Breast epithelium (tissue), 4 donors: Measurements from ENCODE around the gene BBS9. TPM values are rescaled to one million over a fixed set of nuclear protein-coding genes. Genes with fewer than 3 reads are reported as not detected.

Experiments used
- DNase-seq, 2 donors: peaks; one replicate each; pipeline ENCODE4 v3.0.0-alpha.2; 2019; ENCODE audit warnings: low spot score in 2 of 2
- H3K27ac ChIP-seq, 2 donors: fragments of 200-600 bp; sonication (generic) in 1 of 2; one replicate each; pipeline ENCODE4 v1.5.1; 2016 to 2019; ENCODE audit warnings: mild to moderate bottlenecking in 1 of 2
- H3K27me3 ChIP-seq, 2 donors: fragments of 200-600 bp; sonication (generic) in 1 of 2; one replicate each; pipeline versions ENCODE4 v1.5.1 to v1.6.0; 2017 to 2019; ENCODE audit warnings: control low read depth in 1 of 2, mild to moderate bottlenecking in 1 of 2
- H3K36me3 ChIP-seq: fragments of 200-600 bp; one replicate; pipeline ENCODE4 v1.5.1; 2019
- H3K4me1 ChIP-seq, 2 donors: fragments of 200-600 bp; sonication (generic); one replicate each; pipeline ENCODE4 v1.5.1; 2016 to 2019; ENCODE audit warnings: control low read depth in 1 of 2
- H3K4me3 ChIP-seq, 3 donors: fragments of 200-600 bp; sonication (generic); 1 replicate in 2 of 3; 2 replicates in 1 of 3; pipeline ENCODE4 v1.5.1; 2016 to 2019; ENCODE audit warnings: mild to moderate bottlenecking in 3 of 3, moderate library complexity in 2 of 3
- H3K9me3 ChIP-seq, 2 donors: fragments of 200-600 bp; sonication (generic) in 1 of 2; one replicate each; pipeline ENCODE4 v1.5.1; 2016 to 2019; ENCODE audit warnings: control low read depth in 1 of 2
- CTCF ChIP-seq, 3 donors: fragments of 450-650 bp; IDR thresholded peaks; one replicate each; pipeline ENCODE4 v1.5.1; 2016 to 2017; ENCODE audit warnings: antibody characterized with exemption in 3 of 3, mild to moderate bottlenecking in 3 of 3, moderate library complexity in 3 of 3
- POLR2A ChIP-seq: fragments of 450-650 bp; IDR thresholded peaks from one replicate; pipeline ENCODE4 v1.6.1; 2016; ENCODE audit warnings: antibody characterized with exemption, mild to moderate bottlenecking, moderate library complexity
- POLR2AphosphoS5 ChIP-seq, 3 donors: sonication (generic); formaldehyde crosslinking; IDR thresholded peaks; one replicate each; pipeline ENCODE4 v1.6.1; 2017; ENCODE audit warnings: antibody characterized with exemption in 3 of 3
- intact Hi-C: fragments of 100-400 bp; cut with DNase I; formaldehyde crosslinking; loops from one replicate; pipeline ENCODE4 v1.15.1; 2023; ENCODE audit warnings: low total_unique reads
- total RNA-seq, 3 donors: library from RNA; depleted of rRNA; stranded (reverse); fragments of >200 nt; gene quantifications; one replicate each; pipeline ENCODE4 v1.1.0, GENCODE V29; 2016

The BBS9 gene
- total RNA-seq, 3 donors from 2014 or later, result 27.4 to 49.5 (median 43.6) TPM

GRCh38 chr7:33400214-33400538 is 270.8 kb downstream of the BBS9 start:
- Histone ChIP-seq H3K36me3 (no peaks in the 10 kb centered on the region), H3K27me3 (no peaks in the 10 kb centered on the region), H3K9me3 (no peaks in the 10 kb centered on the region), H3K4me1 (no peaks in the 10 kb centered on the region), H3K4me3 (no peak overlapping the region), H3K27ac (no peak overlapping the region)
- intact Hi-C loops, result no loop called here
- TF ChIP-seq CTCF (IDR thresholded peaks at IDR 0.05) (no peak), POLR2A (no peak), POLR2AphosphoS5 (IDR thresholded peaks at IDR 0.05) (no peak)
- no peak for DNase-seq

GRCh38 chr7:33410266-33410665 is 280.9 kb downstream of the BBS9 start:
- no peaks in the 10 kb centered on the region for H3K4me1 ChIP-seq
- peaks cover 8 to 17% of the 10 kb centered on the region in 2 donors for H3K9me3 ChIP-seq
- no peak for TF ChIP-seq POLR2AphosphoS5 (IDR thresholded peaks at IDR 0.05)
- TF ChIP-seq POLR2A, result no peak
- no peak for TF ChIP-seq CTCF (IDR thresholded peaks at IDR 0.05)
- H3K4me3 ChIP-seq, result no peak overlapping the region
- no peak for DNase-seq
- no peak overlapping the region for H3K27ac ChIP-seq
- intact Hi-C loops, result no loop called here
- no peaks in the 10 kb centered on the region for H3K36me3 ChIP-seq
- H3K27me3 ChIP-seq, result no peaks in the 10 kb centered on the region

GRCh38 chr7:33411020-33411419 is 281.7 kb downstream of the BBS9 start:
- no peaks in the 10 kb centered on the region for H3K36me3 ChIP-seq
- no peak overlapping the region for H3K4me3 ChIP-seq
- peaks cover 8 to 17% of the 10 kb centered on the region in 2 donors for H3K9me3 ChIP-seq
- H3K4me1 ChIP-seq, result no peaks in the 10 kb centered on the region
- no peaks in the 10 kb centered on the region for H3K27me3 ChIP-seq
- H3K27ac ChIP-seq, result no peak overlapping the region
- TF ChIP-seq POLR2AphosphoS5 (IDR thresholded peaks at IDR 0.05) (no peak), CTCF (IDR thresholded peaks at IDR 0.05) (no peak)
- intact Hi-C loops, result no loop called here
- no peak for DNase-seq

- H3K4me1 ChIP-seq, result no peaks in the 10 kb centered on the region
- peaks cover 8 to 17% of the 10 kb centered on the region in 2 donors for H3K9me3 ChIP-seq
- H3K36me3 ChIP-seq, result no peaks in the 10 kb centered on the region
- intact Hi-C loops, result no loop called here
- DNase-seq, result no peak
- H3K27me3 ChIP-seq, result no peaks in the 10 kb centered on the region
- TF ChIP-seq CTCF (IDR thresholded peaks at IDR 0.05), result no peak
- no peak for TF ChIP-seq POLR2AphosphoS5 (IDR thresholded peaks at IDR 0.05)
- no peak for TF ChIP-seq POLR2A
- no peak overlapping the region for H3K4me3 ChIP-seq
- H3K27ac ChIP-seq, result no peak overlapping the region
These were observed 283.0 kb downstream of the BBS9 start for GRCh38 chr7:33412331-33412730.

- no peak overlapping the region for H3K4me3 ChIP-seq
- intact Hi-C loops, result no loop called here
- no peaks in the 10 kb centered on the region for H3K36me3 ChIP-seq
- TF ChIP-seq POLR2A, result no peak
- TF ChIP-seq CTCF (IDR thresholded peaks at IDR 0.05), result no peak
- TF ChIP-seq POLR2AphosphoS5 (IDR thresholded peaks at IDR 0.05), result no peak
- no peaks in the 10 kb centered on the region for H3K27me3 ChIP-seq
- no peaks in the 10 kb centered on the region for H3K9me3 ChIP-seq
- no peaks in the 10 kb centered on the region for H3K4me1 ChIP-seq
- H3K27ac ChIP-seq, result no peak overlapping the region
- no peak for DNase-seq
These were observed 288.9 kb downstream of the BBS9 start for GRCh38 chr7:33418251-33418701.
